Smooth muscle cell (in vitro differentiated cells): ENCODE measurements around the gene GSTA2. TPM values are rescaled to one million over a fixed set of nuclear protein-coding genes. Genes with fewer than 3 reads are reported as not detected.
"Not testable (repeated sequence)": the region's sequence is repeated elsewhere in the genome, so short reads cannot be mapped to it uniquely, and the experiment has no call there.

Experiments
- DNase-seq: peaks from one replicate; lab custom pipeline; 2025; ENCODE audit not compliant: unreplicated experiment; lab: John Stamatoyannopoulos, UW
- H2AFZ ChIP-seq: fragments of 200-600 bp; sonication (generic); 2 replicates; pipeline ENCODE4 v1.6.0; 2016; ENCODE audit warnings: antibody characterized with exemption, low read depth, mild to moderate bottlenecking
- H3F3A ChIP-seq: fragments of 200-600 bp; sonication (generic); 2 replicates; pipeline ENCODE4 v1.6.0; 2017; ENCODE audit warnings: antibody characterized with exemption, low read depth
- H3K27ac ChIP-seq: fragments of 200-600 bp; sonication (generic); 2 replicates; pipeline ENCODE4 v1.5.1; 2016; ENCODE audit warnings: low read depth, mild to moderate bottlenecking
- H3K27me3 ChIP-seq: fragments of 200-600 bp; sonication (generic); 2 replicates; pipeline ENCODE4 v1.6.1; 2016; ENCODE audit warnings: low read depth, mild to moderate bottlenecking
- H3K36me3 ChIP-seq: fragments of 200-600 bp; sonication (generic); 2 replicates; pipeline ENCODE4 v1.5.1; 2016; ENCODE audit warnings: low read depth
- H3K4me1 ChIP-seq: fragments of 200-600 bp; sonication (generic); 2 replicates; pipeline ENCODE4 v1.5.1; 2016; ENCODE audit warnings: low read depth
- H3K4me2 ChIP-seq: fragments of 200-600 bp; sonication (generic); 2 replicates; pipeline ENCODE4 v1.6.0; 2016; ENCODE audit warnings: mild to moderate bottlenecking
- H3K4me3 ChIP-seq: fragments of 200-600 bp; sonication (generic); 2 replicates; pipeline ENCODE4 v1.5.1; 2016; ENCODE audit warnings: mild to moderate bottlenecking
- H3K79me2 ChIP-seq: fragments of 200-600 bp; sonication (generic); 2 replicates; pipeline ENCODE4 v1.6.0; 2016; ENCODE audit warnings: low read depth, mild to moderate bottlenecking
- H3K9ac ChIP-seq: fragments of 200-600 bp; sonication (generic); 2 replicates; pipeline ENCODE4 v1.6.0; 2016; ENCODE audit warnings: low read depth
- H3K9me3 ChIP-seq: fragments of 200-600 bp; sonication (generic); replicated peaks from 2 replicates; pipeline ENCODE4 v1.5.1; 2016; ENCODE audit warnings: low read depth
- H4K20me1 ChIP-seq: fragments of 200-600 bp; sonication (generic); 2 replicates; pipeline ENCODE4 v1.6.0; 2016; ENCODE audit warnings: low read depth
- CTCF ChIP-seq: fragments of 200-600 bp; sonication (generic); IDR thresholded peaks from 2 replicates; pipeline ENCODE4 v1.5.1; 2017; ENCODE audit warnings: borderline replicate concordance, mild to moderate bottlenecking, antibody characterized with exemption; ENCODE audit not compliant: insufficient read depth, poor library complexity, severe bottlenecking
- WGBS: methylation state at CpG from one replicate; pipeline ENCODE4 v1.1.7; 2016; ENCODE audit warnings: low lambda C conversion rate; 5-methylcytosine and 5-hydroxymethylcytosine counted together
- polyA plus RNA-seq: library from polyadenylated mRNA; unstranded; fragments of >200 nt; fragmentation: Nextera tagmentation; extraction: Ambion mirVana; gene quantifications from 2 replicates; pipeline ENCODE4 v1.2.1, GENCODE V29; 2016
- total RNA-seq: library from RNA; depleted of rRNA; stranded (reverse); fragments of >200 nt; gene quantifications from 2 replicates; pipeline ENCODE4 v1.2.3, GENCODE V29; 2014

The GSTA2 gene
- total and polyA plus RNA-seq, 2 experiments from 2014 or later: 0.65 TPM; not detected in 1

- TF ChIP-seq CTCF: no peak
- Histone ChIP-seq H3K4me2 (peak overlapping the region; percentile 6), H4K20me1 (no peaks in the 10 kb centered on the region), H2AFZ (no peak overlapping the region), H3K36me3 (no peaks in the 10 kb centered on the region), H3K4me1 (no peaks in the 10 kb centered on the region), H3K27ac (no peak overlapping the region), H3K79me2 (no peaks in the 10 kb centered on the region), H3K9me3 (no peaks in the 10 kb centered on the region), H3K27me3 (no peaks in the 10 kb centered on the region), H3K9ac (no peak overlapping the region), H3F3A (no peaks in the 10 kb centered on the region), H3K4me3 (no peak overlapping the region)
- WGBS: 18% methylated on average over 1 of the region's 1 CpG
- no peak for DNase-seq
Observed at GRCh38 chr6:52779237-52779636, 16.0 kb upstream of the GSTA2 start.

DNA sequence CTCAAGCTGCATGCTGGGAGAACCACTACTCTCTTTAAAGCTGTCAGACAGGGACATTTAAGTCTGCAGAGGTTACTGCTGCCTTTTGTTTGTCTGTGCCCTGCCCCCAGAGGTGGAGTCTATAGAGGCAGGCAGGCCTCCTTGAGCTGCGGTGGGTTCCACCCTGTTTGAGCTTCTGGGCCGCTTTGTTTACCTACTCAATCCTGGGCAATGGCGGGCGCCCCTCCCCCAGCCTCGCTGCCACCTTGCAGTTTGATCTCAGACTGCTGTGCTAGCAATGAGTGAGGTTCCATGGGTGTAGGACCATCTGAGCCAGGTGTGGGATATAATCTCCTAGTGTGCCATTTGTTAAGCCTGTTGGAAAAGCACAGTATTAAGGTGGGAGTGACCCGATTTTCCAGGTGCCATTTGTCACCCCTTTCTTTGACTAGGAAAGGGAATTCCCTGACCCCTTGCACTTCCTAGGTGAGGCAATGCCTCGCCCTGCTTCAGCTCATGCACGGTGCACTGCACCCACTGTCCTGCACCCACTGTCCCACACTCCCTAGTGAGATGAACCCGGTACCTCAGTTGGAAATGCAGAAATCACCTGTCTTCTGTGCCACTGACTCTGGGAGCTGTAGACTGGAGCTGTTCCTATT is 13.6 kb upstream of the GSTA2 start:
- H3K4me2 ChIP-seq, H2AFZ ChIP-seq, H3K79me2 ChIP-seq, H3K4me3 ChIP-seq, H3K36me3 ChIP-seq, H3K9me3 ChIP-seq, H3K27ac ChIP-seq, DNase-seq, H4K20me1 ChIP-seq, H3K27me3 ChIP-seq, H3K4me1 ChIP-seq, H3K9ac ChIP-seq, H3F3A ChIP-seq: not testable (repeated sequence)
- 95% methylated on average over 9 of the region's 9 CpGs for WGBS

- WGBS: 11% methylated on average over 4 of the region's 4 CpGs
- DNase-seq: not testable (repeated sequence)
Observed at GRCh38 chr6:52769399-52769798, 6.1 kb upstream of the GSTA2 start.

GRCh38 chr6:52767658-52768057 is 4.4 kb upstream of the GSTA2 start:
- H3K4me1 ChIP-seq, H3K4me2 ChIP-seq, H3K9me3 ChIP-seq, H3K27ac ChIP-seq, H3K79me2 ChIP-seq, H3K36me3 ChIP-seq, H4K20me1 ChIP-seq, H3K4me3 ChIP-seq, DNase-seq, H2AFZ ChIP-seq, H3K9ac ChIP-seq, H3K27me3 ChIP-seq: not testable (repeated sequence)
- H3F3A ChIP-seq: peaks cover 16% of the 10 kb centered on the region

More at GRCh38 chr6:52769399-52769798, 6.1 kb upstream of the GSTA2 start:
- not testable (repeated sequence) for H3K79me2 ChIP-seq, H3K4me1 ChIP-seq, H3K4me3 ChIP-seq, H3K9me3 ChIP-seq, H3K9ac ChIP-seq, H3K36me3 ChIP-seq, H2AFZ ChIP-seq, H4K20me1 ChIP-seq, H3K27me3 ChIP-seq
- Histone ChIP-seq H3F3A (peaks cover 16% of the 10 kb centered on the region), H3K27ac (peak overlapping the region; percentile 71), H3K4me2 (peak overlapping the region; percentile 54)

DNA sequence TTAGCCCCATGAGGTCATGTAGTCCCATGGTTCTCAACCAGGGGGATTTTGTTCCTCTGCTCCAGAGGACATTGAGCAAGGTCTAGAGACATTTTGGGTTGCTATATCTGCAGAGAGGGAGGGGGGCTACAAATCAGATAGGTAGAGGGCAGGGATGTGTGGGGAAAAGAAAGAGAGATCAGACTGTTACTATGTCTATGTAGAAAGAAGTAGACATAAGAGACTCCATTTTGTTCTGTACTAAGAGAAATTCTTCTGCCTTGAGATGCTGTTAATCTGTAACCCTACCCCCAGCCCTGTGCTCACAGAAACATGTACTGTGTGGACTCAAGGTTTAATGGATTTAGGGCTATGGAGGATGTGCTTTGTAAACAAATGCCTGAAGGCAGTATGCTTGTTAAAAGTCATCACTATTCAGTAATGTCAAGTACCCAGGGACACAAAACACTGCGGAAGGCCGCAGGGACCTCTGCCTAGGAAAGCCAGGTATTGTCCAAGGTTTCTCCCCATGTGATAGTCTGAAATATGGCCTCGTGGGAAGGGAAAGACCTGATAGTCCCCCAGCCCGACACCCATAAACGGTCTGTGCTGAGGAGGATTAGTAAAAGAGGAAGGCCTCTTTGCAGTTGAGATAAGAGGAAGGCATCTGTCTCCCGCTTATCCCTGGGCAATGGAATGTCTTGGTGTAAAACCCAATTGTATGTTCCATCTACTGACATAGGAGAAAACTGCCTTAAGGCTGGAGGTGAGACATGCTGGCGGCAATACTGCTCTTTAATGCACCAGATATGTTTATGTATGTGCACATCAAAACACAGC is 1.4 kb downstream of the GSTA2 start:
- not testable (repeated sequence) for H3K79me2 ChIP-seq, H3K4me2 ChIP-seq

More for the DNA sequence above, 1.4 kb downstream of the GSTA2 start:
- peak overlapping the region; percentile 31 for H3K27ac ChIP-seq
- WGBS: 24% methylated on average over 7 of the region's 7 CpGs
- H2AFZ ChIP-seq, H3K9me3 ChIP-seq, H4K20me1 ChIP-seq, H3K4me1 ChIP-seq, H3K27me3 ChIP-seq, H3K4me3 ChIP-seq, DNase-seq, H3K36me3 ChIP-seq, H3K9ac ChIP-seq: not testable (repeated sequence)
- H3F3A ChIP-seq: peaks cover 11% of the 10 kb centered on the region
